HG03457 (cell line): ENCODE measurements around the gene KLF1.
"Not testable (repeated sequence)": the region's sequence is repeated elsewhere in the genome, so short reads cannot be mapped to it uniquely, and the experiment has no call there.

Experiments used
- ATAC-seq: cut with Tn5 transposase; IDR thresholded peaks from one replicate; pipeline ENCODE4 v1.9.1; 2021; ENCODE audit warnings: moderate number of reproducible peaks; ENCODE audit not compliant: unreplicated experiment

KLF1 gene

DNA sequence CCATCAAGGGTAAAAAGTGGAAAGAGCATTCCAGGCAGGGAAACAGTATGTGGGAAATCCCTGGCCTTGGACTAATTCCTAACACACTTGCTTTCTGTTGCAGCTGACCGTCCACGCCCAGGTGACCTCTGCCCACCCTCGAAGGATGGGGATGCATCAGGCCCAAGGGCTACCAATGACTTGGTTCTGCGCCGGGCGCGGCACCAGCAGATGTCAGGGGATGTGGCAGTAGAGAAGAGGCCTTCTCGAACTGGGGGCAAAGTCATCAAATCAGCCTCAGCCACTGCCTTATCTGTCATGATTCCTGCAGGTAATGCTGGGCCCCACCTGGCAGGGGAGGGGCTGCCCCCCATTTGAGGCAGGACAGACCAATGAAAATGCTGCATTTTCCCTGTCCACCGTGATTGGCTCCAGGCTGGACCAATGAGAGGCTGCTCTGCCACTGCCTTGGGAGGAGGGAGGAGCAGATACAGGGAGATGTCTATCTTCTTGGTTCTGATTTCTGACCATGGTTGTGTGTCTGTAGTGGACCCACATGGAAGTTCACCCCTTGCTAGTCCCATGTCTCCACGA lies 18.4 kb downstream of the KLF1 start:
- no peak for ATAC-seq

DNA sequence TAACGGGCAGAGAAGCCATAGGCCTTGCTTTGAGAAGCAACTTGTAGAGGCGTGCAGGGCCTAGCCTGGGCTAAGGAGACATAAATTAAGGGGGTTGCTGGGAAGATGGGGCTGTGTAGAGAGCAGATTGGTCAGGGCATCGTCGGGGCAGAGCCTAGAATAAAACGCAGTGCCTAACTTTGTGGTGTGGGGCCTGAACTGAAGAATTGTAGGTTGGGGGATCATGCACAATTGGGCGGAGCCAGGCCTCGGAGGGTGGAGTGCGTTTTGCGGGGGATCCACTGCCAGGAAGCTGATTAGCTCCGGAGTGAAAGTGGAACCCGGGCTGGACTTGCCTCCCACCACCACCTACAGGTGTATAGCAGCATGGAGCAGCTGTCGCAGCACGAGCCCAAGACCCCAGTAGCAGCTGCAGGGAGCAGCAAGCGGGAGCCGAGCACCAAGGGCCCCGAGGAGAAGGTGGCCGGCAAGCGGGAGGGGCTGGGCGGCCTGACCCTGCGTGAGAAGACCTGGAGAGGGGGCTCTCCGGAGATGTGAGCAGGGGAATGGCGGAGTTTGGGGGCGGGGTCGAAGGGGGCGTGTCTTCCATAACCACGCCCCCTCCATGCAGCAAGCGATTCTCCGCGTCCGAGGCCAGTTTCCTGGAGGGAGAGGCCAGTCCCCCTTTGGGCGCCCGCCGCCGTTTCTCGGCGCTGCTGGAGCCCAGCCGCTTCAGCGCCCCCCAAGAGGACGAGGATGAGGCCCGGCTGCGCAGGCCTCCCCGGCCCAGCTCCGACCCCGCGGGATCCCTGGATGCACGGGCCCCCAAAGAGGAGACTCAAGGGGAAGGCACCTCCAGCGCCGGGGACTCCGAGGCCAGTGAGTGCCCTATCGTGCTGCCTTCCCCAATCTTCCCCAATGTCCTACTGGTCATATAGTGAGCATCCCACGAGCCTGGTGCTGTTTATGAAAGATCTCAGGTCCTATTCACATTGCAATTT lies 19.6 kb downstream of the KLF1 start:
- ATAC-seq, result no peak

DNA sequence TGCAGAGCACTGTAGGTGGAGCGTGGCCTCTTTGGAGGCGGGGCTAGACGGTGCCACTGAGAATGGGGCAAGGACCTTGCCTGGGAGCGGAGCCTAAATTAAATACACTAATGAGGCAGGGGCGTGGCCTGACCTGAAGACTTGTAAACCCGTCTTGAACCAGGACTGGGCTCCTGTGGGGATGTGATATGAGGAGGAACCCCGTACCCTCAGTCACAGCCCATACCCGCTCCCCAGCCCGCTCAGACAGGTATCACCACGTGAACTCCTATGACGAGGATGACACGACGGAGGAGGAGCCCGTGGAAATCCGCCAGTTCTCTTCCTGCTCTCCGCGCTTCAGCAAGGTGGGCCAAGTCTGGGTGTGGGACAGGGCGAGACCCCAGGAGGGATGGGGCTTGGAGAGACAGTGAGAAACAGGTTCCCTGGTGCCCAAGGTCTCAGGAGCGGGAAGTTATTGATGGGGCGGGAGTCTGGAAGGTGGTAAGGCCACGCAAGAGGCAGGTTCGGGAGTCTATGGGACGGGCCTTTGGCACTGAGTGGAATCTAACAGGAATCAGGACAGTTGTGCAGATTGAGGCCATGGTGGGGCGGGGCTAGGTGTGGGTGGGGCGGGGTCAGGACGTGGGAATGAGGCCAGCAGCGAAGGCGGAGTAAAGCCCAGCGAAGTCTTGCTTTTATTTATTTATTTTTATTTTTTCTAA lies 20.4 kb downstream of the KLF1 start:
- no peak for ATAC-seq

DNA sequence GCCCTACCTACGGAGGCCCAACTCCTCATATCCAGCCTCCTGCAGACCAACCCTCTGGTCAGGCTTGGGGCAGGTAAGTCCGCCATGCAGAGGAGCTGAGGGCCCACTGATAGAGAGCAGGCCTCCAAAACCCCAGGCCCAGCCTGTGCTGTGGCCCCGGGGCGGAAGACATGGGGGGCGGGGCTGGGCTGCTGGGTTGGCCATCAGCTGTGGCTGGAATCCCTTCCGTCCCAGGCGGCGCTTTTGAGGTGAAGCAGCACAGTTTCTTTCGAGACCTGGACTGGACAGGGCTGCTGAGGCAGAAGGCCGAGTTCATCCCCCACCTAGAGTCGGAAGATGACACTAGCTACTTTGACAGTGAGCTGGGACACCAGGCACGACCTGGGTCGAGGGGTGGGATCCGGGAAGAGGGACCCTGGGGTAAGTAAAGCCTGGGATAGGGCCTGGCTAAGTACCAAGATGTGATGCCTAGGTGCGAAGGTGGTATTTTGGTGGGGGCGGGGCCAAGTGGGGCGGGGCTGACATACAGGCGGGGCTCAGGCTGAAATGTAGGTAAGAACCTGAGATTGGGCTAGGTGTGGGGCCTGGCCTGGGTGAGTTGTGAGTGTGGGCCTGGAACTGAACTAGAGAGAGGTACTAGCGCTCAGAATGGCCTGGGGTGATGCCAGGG lies 21.1 kb downstream of the KLF1 start:
- no peak for ATAC-seq

DNA sequence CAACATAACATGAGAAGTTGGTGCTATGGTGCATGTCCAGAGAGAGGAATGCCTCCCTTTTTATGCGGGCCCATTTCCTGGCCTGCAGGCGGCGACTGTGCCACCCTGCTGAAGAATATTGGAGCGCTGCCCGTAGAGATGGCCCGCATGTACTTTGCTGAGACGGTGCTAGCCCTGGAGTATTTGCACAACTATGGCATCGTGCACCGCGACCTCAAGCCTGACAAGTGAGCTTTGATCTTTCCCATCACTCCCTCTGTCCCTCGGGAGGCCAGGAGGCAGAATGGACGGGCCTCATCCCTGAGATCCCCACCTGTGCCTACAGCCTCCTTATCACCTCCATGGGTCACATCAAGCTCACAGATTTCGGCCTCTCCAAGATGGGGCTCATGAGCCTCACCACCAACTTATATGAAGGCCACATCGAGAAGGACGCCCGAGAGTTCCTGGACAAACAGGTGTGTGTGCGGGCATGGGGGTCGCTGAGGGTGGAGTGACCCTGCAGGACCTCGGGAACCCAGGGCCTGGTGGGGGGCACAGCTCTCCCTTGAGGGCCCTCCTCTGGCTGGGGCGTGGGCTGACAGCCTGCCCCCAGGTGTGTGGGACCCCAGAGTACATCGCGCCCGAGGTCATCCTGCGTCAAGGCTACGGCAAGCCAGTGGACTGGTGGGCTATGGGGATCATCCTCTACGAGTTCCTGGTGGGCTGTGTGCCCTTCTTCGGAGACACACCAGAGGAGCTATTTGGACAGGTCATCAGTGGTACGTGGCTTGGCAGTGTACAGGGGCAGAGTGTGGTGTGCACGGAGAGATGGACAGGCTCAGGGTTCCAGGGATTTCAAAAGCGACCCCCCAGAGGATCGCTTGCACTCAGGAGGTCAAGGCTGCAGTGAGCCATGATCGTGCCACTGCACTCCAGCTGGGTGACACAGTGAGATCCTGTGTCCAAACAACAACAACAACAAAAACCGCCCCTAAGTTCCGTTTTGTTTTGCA lies 22.0 kb downstream of the KLF1 start:
- ATAC-seq, result no peak

DNA sequence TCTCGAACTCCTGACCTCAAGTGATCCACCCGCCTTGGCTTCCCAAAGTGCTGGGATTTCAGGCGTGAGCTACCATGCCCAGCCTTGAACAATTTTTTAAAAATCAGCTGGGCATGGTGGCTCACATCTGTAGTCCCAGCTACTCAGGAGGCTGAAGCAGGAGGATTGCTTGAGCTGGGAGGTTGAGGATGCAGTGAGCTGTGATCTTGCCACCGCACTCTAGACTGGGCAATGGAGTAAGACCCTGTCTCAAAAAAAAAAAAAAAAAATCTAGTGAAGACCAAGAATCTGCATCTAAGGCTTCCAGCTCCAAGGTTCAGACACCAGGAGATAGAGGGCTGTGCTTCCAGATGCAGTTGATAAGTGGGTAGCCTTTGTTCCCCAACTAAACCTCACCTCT lies 22.9 kb downstream of the KLF1 start:
- no peak for ATAC-seq

DNA sequence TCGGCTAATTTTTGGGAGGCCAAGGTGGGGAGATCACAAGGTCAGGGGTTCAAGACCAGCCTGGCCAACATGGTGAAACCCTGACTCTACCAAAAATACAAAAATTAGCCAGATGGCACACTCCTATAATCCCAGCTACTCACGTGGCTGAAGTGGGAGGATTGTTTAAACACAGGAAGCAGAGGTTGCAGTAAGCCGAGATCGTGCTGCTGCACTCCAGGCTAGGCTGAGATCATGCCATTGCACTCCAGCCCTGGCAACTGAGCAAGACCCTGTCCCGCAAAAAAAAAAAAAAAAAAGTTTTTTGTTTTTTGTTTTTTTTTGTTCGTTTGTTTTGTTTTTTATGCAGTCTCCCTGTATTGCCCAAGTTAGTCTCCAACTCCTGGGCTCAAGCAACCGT lies 27.5 kb downstream of the KLF1 start:
- ATAC-seq, result no peak

DNA sequence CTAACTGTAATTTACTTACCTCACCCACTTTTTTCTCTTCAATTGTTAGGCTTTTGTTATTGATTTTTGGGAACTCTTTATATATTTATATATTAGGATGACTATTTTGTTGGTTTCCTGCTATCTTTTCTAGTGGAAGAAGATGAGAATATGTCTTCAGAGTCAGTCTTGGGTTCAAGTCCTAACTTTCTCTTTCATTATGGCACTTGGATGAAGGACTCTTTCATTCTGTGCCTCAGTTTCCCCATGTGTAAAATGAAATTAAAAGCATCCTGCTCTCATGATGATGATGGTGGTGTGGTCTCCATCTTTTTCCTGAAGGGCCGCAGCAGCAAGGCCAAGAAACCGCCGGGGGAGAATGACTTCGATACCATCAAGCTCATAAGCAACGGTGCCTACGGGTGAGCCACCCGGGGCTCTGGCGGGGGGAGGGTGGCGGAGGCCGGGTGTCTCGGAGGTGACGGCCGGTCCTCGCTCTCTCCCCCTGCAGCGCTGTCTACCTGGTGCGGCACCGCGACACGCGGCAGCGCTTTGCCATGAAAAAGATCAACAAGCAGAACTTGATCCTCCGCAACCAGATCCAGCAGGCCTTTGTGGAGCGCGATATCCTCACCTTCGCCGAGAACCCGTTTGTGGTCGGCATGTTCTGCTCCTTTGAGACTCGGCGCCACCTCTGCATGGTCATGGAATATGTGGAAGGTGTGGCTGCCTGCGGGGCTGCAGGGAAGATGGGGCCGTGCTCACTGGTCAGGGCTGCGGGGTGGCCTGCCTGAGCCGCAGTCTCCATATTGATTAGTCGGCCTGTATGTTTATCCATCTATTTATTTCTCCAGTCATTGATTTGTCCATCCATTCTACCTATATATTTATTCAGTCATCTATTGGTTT lies 28.7 kb downstream of the KLF1 start:
- no peak for ATAC-seq

DNA sequence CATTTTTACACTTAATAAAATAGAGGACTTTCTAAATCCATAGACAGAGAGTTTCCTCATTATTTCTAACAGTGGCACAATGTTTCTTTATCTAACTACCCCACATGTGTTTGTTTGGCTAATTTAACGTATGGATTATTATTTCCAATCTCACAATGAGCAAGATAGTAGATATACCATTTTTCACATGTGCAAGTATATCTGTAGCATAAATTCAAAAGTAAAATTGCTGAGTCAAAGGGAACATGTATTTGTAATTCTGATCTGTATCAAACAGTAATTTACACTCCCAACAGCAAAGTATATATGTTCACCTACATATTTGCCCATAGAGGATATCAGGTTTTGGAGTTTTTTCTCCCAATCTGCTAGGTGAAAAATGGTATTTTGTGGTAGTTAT lies 30.3 kb downstream of the KLF1 start:
- no peak for ATAC-seq

DNA sequence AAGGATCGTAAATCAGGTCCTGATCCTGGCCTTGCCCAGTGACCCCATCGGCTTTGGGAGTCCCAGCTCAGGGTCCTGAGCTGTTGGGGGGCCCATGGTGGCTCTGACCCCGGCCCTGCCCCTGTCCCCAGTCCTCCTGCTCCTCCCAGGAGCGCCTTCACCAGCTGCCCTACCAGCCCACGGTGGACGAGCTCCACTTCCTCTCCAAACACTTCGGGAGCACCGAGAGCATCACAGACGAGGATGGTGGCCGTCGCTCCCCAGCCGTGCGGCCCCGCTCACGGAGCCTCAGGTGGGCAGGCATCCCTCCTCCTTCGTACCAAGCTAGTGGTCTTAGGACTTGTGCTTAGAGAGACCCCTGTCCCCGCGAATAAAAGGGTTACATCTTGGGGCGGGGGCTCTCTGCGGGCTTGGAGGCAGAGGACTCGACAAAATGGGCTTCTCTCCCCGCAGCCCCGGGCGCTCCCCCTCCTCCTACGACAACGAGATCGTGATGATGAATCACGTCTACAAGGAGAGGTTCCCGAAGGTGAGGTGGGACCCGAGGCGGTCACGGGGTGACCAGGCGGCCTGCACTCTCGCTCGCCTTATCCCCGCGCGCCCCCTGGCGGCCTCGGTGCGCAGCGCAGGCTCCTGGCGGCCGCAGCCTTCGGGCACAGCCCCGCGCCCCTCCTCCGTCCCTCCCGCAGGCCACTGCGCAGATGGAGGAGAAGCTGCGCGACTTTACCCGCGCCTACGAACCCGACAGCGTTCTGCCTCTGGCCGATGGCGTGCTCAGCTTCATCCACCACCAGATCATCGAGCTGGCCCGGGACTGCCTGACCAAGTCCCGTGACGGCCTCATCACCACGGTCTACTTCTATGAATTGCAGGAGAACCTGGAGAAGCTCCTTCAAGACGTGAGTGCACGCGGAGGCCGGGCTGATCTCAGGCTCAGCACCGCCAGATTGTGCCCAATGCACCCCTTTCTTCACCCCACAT lies 39.6 kb downstream of the KLF1 start:
- ATAC-seq, result no peak

DNA sequence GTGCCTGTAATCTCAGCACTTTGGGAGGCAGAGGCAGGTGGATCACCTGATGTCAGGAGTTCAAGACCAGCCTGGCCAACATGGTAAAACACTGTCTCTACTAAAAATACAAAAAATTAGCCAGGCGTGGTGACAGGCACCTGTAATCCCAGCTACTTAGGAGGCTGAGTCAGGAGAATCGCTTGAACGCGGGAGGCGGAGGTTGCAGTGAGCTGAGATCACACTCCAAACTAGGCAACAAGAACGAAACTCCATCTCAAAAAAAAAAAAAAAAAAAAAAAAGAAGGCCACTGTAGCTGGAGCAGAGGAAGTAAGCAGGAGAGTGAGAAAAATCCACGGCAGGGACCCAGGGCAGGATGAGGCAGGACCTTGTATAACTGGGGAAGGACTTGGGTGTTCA lies 40.4 kb downstream of the KLF1 start:
- not testable (repeated sequence) for ATAC-seq

DNA sequence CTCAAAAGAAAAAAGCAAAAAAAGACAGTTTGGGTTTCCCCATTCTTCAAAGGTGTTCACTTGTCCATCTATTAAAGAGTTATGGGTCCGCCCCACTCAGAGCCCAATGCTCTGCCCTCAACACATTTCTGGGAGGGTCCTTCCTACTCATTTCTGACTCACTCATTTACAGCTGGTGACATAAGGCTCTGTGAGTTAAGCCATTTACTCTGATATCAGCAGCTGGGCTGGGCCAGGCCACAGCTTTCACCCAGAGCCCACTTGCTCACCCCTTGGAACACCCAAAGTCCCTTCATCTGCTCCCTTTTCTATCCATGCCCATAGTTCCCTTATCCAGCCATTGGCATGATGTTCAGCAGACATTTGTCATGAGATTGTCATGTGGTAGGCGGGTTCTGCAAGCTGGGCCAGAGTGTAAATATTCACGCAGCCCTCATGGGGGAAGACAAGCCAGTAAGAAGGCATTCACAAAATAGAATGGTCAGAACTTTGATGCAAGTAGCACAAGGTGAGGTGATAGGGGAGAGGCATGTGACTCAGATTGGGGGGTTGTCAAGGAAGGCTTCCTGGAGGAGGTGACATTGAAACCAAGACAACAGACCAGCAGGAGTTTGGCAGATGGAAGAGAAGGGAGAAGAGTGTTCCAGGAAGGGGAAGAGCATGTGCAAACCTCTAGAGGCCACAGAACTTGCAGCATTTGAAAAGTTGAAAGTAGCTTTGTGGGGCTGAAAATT lies 42.8 kb downstream of the KLF1 start:
- no peak for ATAC-seq

DNA sequence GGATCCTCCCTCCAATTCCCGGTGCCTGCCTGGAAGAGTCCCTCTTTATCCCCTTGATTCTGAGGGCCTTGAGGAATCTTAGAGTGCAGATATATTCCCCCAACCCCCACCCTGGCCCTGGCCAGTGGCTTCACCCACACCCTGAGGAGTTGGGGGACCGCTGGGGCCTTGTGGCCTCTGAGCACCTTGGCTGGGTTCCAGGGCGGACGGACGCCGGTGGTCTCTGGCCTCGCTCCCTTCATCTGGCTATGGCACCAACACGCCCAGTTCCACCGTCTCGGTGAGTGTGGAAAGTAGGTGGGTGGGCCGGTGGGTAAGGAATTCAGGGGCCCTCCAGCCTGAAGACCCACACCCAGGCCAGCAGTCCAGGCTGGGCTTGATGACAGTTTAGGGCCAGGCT lies 43.7 kb downstream of the KLF1 start:
- no peak for ATAC-seq

DNA sequence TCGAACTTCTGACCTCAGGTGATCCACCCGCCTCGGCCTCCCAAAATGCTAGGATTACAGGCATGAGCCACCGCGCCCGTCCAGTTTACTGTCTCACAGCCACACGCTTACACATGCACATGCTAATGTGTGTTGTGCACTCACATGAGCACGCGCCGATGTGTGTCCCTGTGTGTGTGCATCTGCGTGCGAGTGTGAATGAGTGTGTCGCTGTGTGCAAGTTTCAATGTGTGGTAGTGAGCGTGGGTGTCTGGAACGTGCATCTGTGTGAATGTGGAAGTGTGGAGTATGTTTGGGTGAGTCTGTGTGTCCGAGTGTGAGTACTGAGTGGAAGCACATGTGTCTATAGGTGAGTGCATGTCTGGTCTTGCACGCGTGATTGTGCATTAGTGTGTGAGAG lies 44.5 kb downstream of the KLF1 start:
- no peak for ATAC-seq

DNA sequence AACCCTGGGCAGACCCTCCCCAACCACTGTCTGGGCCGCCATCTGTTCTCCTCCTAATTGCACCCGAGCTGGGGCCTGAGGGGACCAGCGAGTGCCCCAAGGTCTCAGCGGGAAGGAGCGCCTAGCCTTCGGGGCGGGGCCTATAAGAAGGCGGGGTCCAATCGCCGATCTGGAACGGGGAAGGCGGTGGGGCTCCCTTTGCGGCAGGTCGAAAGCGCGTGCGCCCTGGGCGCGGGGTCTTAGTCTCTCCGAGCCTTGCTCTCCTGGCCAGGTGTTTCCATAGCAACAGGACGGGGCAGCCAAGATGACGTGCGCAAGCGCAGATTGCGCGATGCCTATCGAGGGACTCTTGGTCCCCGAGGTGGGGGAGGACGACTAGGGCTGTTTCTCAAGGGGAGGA lies 45.9 kb downstream of the KLF1 start:
- no peak for ATAC-seq

DNA sequence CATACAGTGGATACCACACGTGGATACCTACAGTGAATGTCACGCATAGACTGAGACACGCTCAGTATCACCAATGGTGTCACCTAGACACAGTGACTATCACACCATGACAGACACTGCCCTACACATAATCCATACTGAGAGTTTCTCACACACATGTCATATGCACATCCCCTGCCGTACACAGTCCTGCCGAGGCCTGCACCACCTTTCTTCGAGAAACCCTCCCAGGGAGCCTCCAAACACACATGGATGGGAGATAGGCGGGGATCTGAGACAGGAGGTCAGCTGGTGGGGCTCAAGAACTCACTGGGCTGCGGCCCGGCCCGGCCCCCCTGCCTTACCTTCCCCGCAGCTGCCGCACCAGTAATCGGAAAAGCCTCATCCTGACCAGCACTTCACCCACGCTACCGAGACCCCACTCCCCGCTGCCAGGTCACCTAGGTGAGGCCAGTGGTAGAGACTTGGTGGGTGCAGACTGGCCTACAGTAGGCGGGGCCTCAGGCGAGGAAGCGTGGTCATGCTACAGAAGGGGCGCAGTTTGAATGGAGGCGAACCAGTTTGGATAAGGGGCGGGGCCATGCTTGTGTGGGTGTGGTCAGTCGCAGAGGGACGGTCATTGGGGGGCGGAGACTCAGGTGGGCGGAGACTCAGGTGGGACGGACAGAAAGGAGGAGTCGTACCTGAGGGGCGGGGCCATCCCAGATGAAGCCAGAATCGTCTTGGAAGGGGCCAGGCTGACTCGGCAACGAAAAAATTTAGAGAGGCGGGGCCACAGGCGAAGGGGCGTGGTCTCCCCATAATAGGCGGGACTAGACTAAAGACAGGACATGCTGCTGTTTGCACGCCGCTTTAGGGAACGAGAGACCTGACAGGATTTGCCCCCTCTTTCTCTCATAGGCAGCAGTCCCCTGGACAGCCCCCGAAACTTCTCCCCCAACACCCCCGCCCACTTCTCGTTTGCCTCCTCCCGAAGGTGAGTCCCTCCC lies 46.6 kb downstream of the KLF1 start:
- no peak for ATAC-seq
